GM12874 (cell line): ENCODE measurements around the gene ATG16L1.

Experiments used
- CTCF ChIP-seq: IDR thresholded peaks from 2 replicates; pipeline ENCODE4 v1.5.1; 2011; ENCODE audit warnings: low read depth, mild to moderate bottlenecking, control low read depth, low read length, moderate library complexity; ENCODE audit not compliant: insufficient read depth

ATG16L1 gene

GRCh38 chr2:233247744-233248143 lies 3.7 kb upstream of the ATG16L1 start:
- no peak for TF ChIP-seq CTCF

GRCh38 chr2:233248999-233249398 lies 2.5 kb upstream of the ATG16L1 start:
- no peak for TF ChIP-seq CTCF

DNA sequence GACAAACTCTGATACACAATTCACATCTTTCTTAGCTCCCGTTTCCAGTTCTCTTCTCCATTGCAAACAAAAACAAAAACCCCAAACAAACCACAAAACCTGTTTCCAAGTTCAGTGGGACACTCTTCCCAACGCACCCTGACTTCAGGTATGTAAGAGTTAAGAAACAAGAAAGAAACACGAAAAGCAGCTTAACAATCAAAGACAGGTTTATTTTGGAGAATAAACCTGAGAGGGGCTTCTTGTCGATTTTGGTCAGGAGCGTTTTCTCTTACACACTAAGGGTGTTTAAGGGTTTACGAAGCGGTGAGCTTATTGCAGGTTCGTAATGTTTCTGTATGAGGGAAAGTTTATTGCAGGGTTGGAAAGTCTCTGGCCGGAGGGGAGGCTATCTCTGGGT lies 905 bp upstream of the ATG16L1 start:
- TF ChIP-seq CTCF: no peak

GRCh38 chr2:233250985-233251305 lies 528 bp upstream of the ATG16L1 start:
- TF ChIP-seq CTCF: no peak

DNA sequence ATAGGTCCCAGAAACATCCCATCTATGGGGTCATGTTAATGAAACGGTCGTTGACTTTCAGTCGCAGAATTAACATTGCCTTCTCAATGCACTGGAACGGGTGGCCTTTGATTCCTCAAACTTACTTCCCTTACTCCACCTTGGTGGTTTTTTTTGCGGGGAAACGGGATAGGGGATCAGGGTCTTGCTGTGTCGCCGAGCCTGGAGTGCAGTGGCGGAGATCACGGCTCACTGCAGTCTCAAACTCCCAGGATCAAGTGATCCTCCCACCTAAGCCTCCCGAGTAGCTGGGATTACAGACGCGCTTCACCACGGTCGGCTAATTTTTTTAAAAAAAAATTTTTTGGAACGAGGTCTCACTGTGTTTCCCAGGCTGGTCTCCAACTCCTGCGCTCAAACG lies 754 bp downstream of the ATG16L1 start:
- no peak for TF ChIP-seq CTCF

DNA sequence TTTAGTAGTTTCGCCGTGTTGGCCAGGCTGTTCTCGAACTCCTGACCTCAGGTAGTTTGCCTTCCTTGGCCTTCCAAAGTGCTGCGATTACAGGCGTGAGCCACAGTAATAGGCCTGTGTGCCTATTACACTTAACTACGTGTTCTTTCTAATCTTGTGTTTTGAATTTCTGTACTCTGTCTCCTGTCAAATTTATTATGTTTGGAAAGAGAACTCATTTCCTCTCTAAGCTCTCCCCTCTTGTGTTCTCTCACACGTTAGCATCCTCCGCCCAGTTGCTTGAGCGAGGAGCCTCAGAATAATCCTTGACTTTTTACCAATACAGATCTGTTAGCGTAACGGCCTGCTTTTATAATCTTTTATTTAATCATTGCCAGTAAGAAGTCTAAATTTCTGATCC lies 3.7 kb downstream of the ATG16L1 start:
- no peak for TF ChIP-seq CTCF

GRCh38 chr2:233256048-233256447 lies 4.6 kb downstream of the ATG16L1 start:
- TF ChIP-seq CTCF: no peak

- no peak for TF ChIP-seq CTCF
Observed at GRCh38 chr2:233258211-233258610, 6.7 kb downstream of the ATG16L1 start.
